K562 (cell line): Measurements from ENCODE around the gene GSC. TPM values are rescaled to one million over a fixed set of nuclear protein-coding genes. Genes with fewer than 3 reads are reported as not detected.

Experiments
- ATAC-seq: fragments of 200-7000 bp; cut with Tn5 transposase; 3 replicates; pipeline ENCODE4 v1.9.1; 2020; ENCODE audit warnings: moderate library complexity
- BruUV-seq: library from RNA; stranded (reverse); fragments of 400-500 nt; replicated peaks from 2 replicates; lab custom pipeline; 2021; lab: Mats Ljungman, UMichigan
- CTCF ChIA-PET: fragments of 300-600 bp; formaldehyde crosslinking; extraction: SDS; loops from one replicate; lab custom pipeline; 2021; ENCODE audit warnings: low intra/inter-chr PET ratio; lab: Yijun Ruan, JAX
- POLR2A ChIA-PET: fragments of 300-600, 350-650 bp; sonication (Branson Sonifier 250); formaldehyde crosslinking; extraction: SDS; loops from one replicate; lab custom pipeline; 2021; ENCODE audit warnings: antibody characterized with exemption, inconsistent platforms; lab: Yijun Ruan, JAX
- DNase-seq, 4 experiments: peaks; one replicate each; pipeline versions ENCODE4 v3.0.0 to v3.0.0-alpha.2; 2011 to 2018; ENCODE audit warnings: low spot score in 3 of 4, mixed read lengths in 3 of 4; ENCODE audit errors: extremely low read depth in 1 of 4
- FAIRE-seq: peaks from 2 replicates; lab custom pipeline; 2011; peaks lifted over from hg19 to GRCh38; lab: Jason Lieb, UNC
- H2AFZ ChIP-seq: 2 replicates; pipeline ENCODE4 v1.6.0; 2011; ENCODE audit warnings: low read depth, low read length, control low read depth, inconsistent platforms
- H3K27ac ChIP-seq: fragments of 200-600 bp; 3 replicates; pipeline ENCODE4 v1.8.0; 2011; ENCODE audit warnings: low read depth, mild to moderate bottlenecking, control low read depth, inconsistent platforms, low read length, moderate library complexity, mixed read lengths; ENCODE audit errors: extremely low read depth
- H3K27me3 ChIP-seq, 2 experiments: fragments of 300-600 bp in 1 of 2; 2 replicates in 1 of 2; 3 replicates in 1 of 2; pipeline versions ENCODE4 v1.6.0 to v1.8.0; 2011; ENCODE audit warnings: inconsistent platforms in 2 of 2, low read length in 2 of 2, mild to moderate bottlenecking in 1 of 2, mixed read lengths in 1 of 2, moderate library complexity in 1 of 2; ENCODE audit not compliant: control insufficient read depth in 2 of 2, insufficient read depth in 2 of 2
- H3K36me3 ChIP-seq: fragments of 300-600 bp; 3 replicates; pipeline ENCODE4 v1.8.0; 2011; ENCODE audit warnings: mild to moderate bottlenecking, low read length, inconsistent platforms; ENCODE audit not compliant: control insufficient read depth, insufficient read depth
- H3K4me1 ChIP-seq, 2 experiments: fragments of 200-600 bp in 1 of 2; replicated peaks in 1 of 2; 2 replicates in 1 of 2; 3 replicates in 1 of 2; pipeline versions ENCODE4 v1.5.1 to v1.8.0; 2011; ENCODE audit warnings: inconsistent platforms in 2 of 2, low read length in 2 of 2, mild to moderate bottlenecking in 1 of 2, mixed read lengths in 1 of 2, moderate library complexity in 1 of 2; ENCODE audit not compliant: control insufficient read depth in 2 of 2, insufficient read depth in 2 of 2
- H3K4me2 ChIP-seq: 2 replicates; pipeline ENCODE4 v1.6.1; 2011; ENCODE audit warnings: low read length, control low read depth, inconsistent platforms, mixed read lengths; ENCODE audit not compliant: insufficient read depth
- H3K4me3 ChIP-seq: fragments of 200-600 bp; sonication (generic), shearing (Covaris generic); 2 replicates; pipeline ENCODE4 v1.5.1; 2016; ENCODE audit warnings: control low read depth, inconsistent platforms
- H3K79me2 ChIP-seq: fragments of 200-600 bp; 3 replicates; pipeline ENCODE4 v1.8.0; 2011; ENCODE audit warnings: low read length, inconsistent platforms; ENCODE audit not compliant: control insufficient read depth, insufficient read depth
- H3K9ac ChIP-seq, 2 experiments: 2 replicates each; pipeline versions ENCODE4 v1.6.0 to v1.6.1; 2011; ENCODE audit warnings: low read depth in 2 of 2, low read length in 2 of 2, control low read depth in 1 of 2, inconsistent platforms in 1 of 2, mild to moderate bottlenecking in 1 of 2, mixed read lengths in 1 of 2; ENCODE audit not compliant: insufficient read depth in 1 of 2
- H3K9me1 ChIP-seq: one replicate; pipeline ENCODE4 v1.6.0; 2011; ENCODE audit warnings: inconsistent platforms, mild to moderate bottlenecking, low read length, moderate library complexity; ENCODE audit not compliant: control insufficient read depth, insufficient read depth
- H3K9me3 ChIP-seq: replicated peaks from 2 replicates; pipeline ENCODE4 v1.5.1; 2011; ENCODE audit warnings: low read depth, low read length, inconsistent platforms; ENCODE audit not compliant: control insufficient read depth, insufficient read depth
- H4K20me1 ChIP-seq: replicated peaks from 2 replicates; pipeline ENCODE4 v1.6.1; 2011; ENCODE audit warnings: low read length, inconsistent platforms, mixed read lengths; ENCODE audit not compliant: control insufficient read depth, insufficient read depth
- DACH1 ChIP-seq: fragments of 450-650 bp; IDR thresholded peaks from 2 replicates; pipeline ENCODE4 v1.6.1; 2018; ENCODE audit not compliant: partially characterized antibody
- FOS ChIP-seq: IDR thresholded peaks from 3 replicates; pipeline ENCODE4 v1.6.1; 2011; ENCODE audit not compliant: insufficient read length; ENCODE audit errors: extremely low read depth
- GABPB1 ChIP-seq: sonication (generic); formaldehyde crosslinking; IDR thresholded peaks from 2 replicates; pipeline ENCODE4 v1.8.0; 2022; ENCODE audit warnings: mild to moderate bottlenecking, missing genetic modification reagents
- PHB ChIP-seq: fragments of 250-450 bp; sonication (Bioruptor Pico); IDR thresholded peaks from 2 replicates; pipeline ENCODE4 v1.5.0; 2021
- ZNF583 ChIP-seq: fragments of 250-450 bp; sonication (Bioruptor Pico); IDR thresholded peaks from 2 replicates; pipeline ENCODE4 v1.4.0; 2020
- ZNF707 ChIP-seq: fragments of 250-450 bp; sonication (Bioruptor Pico); conservative IDR thresholded peaks from 2 replicates; pipeline ENCODE4 v1.8.0; 2022; ENCODE audit warnings: inconsistent platforms, mild to moderate bottlenecking, moderate library complexity
- WGBS: fragments of 100-300 bp; shearing (Covaris generic); methylation state at CpG from one replicate; pipeline ENCODE4 v1.1.6; 2016; ENCODE audit warnings: low coverage, mixed read lengths; ENCODE audit not compliant: insufficient coverage; ENCODE audit errors: missing lambda C conversion rate; 5-methylcytosine and 5-hydroxymethylcytosine counted together
- in situ Hi-C: fragments of 300-500 bp; cut with MboI; formaldehyde crosslinking; loops from 4 replicates; pipeline ENCODE4 v1.15.0; 2018; ENCODE audit warnings: inconsistent platforms, mixed read lengths
- intact Hi-C: fragments of 100-400 bp; cut with micrococcal nuclease; formaldehyde crosslinking; loops from 2 replicates; pipeline ENCODE4 v1.14.2; 2022
- polyA plus RNA-seq, 8 experiments: library from polyadenylated mRNA; depleted of rRNA in 4 of 8; stranded (reverse) in 5 of 8; unstranded in 3 of 8; fragments of >200 nt; fragmentation: Nextera tagmentation in 2 of 8; fragmentation: Illumina TruSeq in 1 of 8; extraction: Ambion mirVana in 2 of 8; extraction: Trizol in 1 of 8; gene quantifications; 2 replicates each; pipeline versions ENCODE4 v1.2.1 to v1.2.3, GENCODE V29; 2011 to 2014; ENCODE audit warnings: inconsistent platforms in 1 of 8, missing spikeins in 1 of 8
- total RNA-seq, 7 experiments: library from RNA; depleted of rRNA in 6 of 7; stranded (reverse); fragments of >200 nt in 6 of 7; fragmentation: Illumina TruSeq in 2 of 7; extraction: Trizol in 2 of 7; gene quantifications; 2 replicates each; pipeline versions ENCODE4 v1.2.1 to v1.2.3, GENCODE V29; 2011 to 2021; ENCODE audit warnings: low replicate concordance in 1 of 7
- TF ChIP-seq, protein P1 (sequence below): fragments of 450-650 bp; IDR thresholded peaks from 2 replicates; pipeline ENCODE4 v1.6.1; 2016; ENCODE audit warnings: mild to moderate bottlenecking, moderate library complexity
- TF ChIP-seq, protein P2 (sequence below), 3 experiments: fragments of 200-800 bp in 1 of 3; fragments of 250-450 bp in 1 of 3; fragments of 450-650 bp in 1 of 3; sonication (Bioruptor Pico) in 1 of 3; sonication (Bioruptor generic) in 1 of 3; formaldehyde crosslinking in 1 of 3; IDR thresholded peaks; 2 replicates each; pipeline versions ENCODE4 v1.6.1 to v1.8.0; 2016 to 2022; ENCODE audit warnings: mild to moderate bottlenecking in 2 of 3, missing genetic modification characterization in 2 of 3, missing compliant biosample characterization in 1 of 3, moderate library complexity in 1 of 3

The GSC gene
- total and polyA plus RNA-seq, 9 of the 15 experiments (the other 6 are each of a cell fraction or from before 2014, with no cell fraction given) = not detected

DNA sequence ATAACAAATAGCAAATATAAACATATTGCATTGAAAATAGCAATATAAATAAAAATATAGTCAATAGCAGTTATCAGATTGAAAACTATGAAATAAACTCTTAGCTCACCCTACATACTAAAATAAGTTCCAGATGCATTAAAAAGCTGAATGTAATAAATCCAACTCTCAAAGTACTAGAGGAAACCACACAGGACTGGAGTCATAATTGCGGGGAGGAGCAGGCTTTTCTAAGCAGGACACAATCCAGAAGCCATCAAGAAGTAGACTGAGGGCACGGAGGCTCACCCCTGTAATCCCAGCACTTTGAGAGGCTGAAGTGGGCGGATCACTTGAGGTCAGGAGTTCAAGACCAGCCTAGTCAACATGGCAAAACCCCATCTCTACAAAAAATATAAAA lies 22.2 kb downstream of the GSC start:
- POLR2A ChIA-PET = interaction anchor here (0.6 kb wide), 2 partner anchors 125 to 1006 kb away, joined by 3 read pairs; no protein-coding TSS in a partner anchor
- Histone ChIP-seq H3K9me1 (no peaks in the 10 kb centered on the region), H3K4me2 (no peak overlapping the region), H3K9ac (no peak overlapping the region), H3K9me3 (no peaks in the 10 kb centered on the region), H3K4me3 (no peak overlapping the region), H3K79me2 (no peaks in the 10 kb centered on the region), H4K20me1 (no peaks in the 10 kb centered on the region), H3K27ac (no peak overlapping the region), H3K4me1 (no peaks in the 10 kb centered on the region), H3K27me3 (no peaks in the 10 kb centered on the region; a peak in 1 of 5 replicates), H2AFZ (no peak overlapping the region), H3K36me3 (no peaks in the 10 kb centered on the region)
- intact Hi-C loops (loop anchor here (5.0 kb wide), 1 partner anchor 60 kb away; no protein-coding TSS in a partner anchor), in situ Hi-C loops (no loop called here)
- no peak for FAIRE-seq
- ATAC-seq = no peak
- DNase-seq = no peak
- CTCF ChIA-PET = no interaction called here
- BruUV-seq = no TSS peak
- 7% methylated on average over 3 of the region's 3 CpGs for WGBS
- TF ChIP-seq ZNF583 (CRISPR knock-in tag) = no peak
- no peak for TF ChIP-seq PHB (CRISPR knock-in tag)
- no peak for TF ChIP-seq DACH1
- no peak for TF ChIP-seq FOS
- TF ChIP-seq ZNF707 (CRISPR knock-in tag) = no peak
- TF ChIP-seq, protein P1, sequence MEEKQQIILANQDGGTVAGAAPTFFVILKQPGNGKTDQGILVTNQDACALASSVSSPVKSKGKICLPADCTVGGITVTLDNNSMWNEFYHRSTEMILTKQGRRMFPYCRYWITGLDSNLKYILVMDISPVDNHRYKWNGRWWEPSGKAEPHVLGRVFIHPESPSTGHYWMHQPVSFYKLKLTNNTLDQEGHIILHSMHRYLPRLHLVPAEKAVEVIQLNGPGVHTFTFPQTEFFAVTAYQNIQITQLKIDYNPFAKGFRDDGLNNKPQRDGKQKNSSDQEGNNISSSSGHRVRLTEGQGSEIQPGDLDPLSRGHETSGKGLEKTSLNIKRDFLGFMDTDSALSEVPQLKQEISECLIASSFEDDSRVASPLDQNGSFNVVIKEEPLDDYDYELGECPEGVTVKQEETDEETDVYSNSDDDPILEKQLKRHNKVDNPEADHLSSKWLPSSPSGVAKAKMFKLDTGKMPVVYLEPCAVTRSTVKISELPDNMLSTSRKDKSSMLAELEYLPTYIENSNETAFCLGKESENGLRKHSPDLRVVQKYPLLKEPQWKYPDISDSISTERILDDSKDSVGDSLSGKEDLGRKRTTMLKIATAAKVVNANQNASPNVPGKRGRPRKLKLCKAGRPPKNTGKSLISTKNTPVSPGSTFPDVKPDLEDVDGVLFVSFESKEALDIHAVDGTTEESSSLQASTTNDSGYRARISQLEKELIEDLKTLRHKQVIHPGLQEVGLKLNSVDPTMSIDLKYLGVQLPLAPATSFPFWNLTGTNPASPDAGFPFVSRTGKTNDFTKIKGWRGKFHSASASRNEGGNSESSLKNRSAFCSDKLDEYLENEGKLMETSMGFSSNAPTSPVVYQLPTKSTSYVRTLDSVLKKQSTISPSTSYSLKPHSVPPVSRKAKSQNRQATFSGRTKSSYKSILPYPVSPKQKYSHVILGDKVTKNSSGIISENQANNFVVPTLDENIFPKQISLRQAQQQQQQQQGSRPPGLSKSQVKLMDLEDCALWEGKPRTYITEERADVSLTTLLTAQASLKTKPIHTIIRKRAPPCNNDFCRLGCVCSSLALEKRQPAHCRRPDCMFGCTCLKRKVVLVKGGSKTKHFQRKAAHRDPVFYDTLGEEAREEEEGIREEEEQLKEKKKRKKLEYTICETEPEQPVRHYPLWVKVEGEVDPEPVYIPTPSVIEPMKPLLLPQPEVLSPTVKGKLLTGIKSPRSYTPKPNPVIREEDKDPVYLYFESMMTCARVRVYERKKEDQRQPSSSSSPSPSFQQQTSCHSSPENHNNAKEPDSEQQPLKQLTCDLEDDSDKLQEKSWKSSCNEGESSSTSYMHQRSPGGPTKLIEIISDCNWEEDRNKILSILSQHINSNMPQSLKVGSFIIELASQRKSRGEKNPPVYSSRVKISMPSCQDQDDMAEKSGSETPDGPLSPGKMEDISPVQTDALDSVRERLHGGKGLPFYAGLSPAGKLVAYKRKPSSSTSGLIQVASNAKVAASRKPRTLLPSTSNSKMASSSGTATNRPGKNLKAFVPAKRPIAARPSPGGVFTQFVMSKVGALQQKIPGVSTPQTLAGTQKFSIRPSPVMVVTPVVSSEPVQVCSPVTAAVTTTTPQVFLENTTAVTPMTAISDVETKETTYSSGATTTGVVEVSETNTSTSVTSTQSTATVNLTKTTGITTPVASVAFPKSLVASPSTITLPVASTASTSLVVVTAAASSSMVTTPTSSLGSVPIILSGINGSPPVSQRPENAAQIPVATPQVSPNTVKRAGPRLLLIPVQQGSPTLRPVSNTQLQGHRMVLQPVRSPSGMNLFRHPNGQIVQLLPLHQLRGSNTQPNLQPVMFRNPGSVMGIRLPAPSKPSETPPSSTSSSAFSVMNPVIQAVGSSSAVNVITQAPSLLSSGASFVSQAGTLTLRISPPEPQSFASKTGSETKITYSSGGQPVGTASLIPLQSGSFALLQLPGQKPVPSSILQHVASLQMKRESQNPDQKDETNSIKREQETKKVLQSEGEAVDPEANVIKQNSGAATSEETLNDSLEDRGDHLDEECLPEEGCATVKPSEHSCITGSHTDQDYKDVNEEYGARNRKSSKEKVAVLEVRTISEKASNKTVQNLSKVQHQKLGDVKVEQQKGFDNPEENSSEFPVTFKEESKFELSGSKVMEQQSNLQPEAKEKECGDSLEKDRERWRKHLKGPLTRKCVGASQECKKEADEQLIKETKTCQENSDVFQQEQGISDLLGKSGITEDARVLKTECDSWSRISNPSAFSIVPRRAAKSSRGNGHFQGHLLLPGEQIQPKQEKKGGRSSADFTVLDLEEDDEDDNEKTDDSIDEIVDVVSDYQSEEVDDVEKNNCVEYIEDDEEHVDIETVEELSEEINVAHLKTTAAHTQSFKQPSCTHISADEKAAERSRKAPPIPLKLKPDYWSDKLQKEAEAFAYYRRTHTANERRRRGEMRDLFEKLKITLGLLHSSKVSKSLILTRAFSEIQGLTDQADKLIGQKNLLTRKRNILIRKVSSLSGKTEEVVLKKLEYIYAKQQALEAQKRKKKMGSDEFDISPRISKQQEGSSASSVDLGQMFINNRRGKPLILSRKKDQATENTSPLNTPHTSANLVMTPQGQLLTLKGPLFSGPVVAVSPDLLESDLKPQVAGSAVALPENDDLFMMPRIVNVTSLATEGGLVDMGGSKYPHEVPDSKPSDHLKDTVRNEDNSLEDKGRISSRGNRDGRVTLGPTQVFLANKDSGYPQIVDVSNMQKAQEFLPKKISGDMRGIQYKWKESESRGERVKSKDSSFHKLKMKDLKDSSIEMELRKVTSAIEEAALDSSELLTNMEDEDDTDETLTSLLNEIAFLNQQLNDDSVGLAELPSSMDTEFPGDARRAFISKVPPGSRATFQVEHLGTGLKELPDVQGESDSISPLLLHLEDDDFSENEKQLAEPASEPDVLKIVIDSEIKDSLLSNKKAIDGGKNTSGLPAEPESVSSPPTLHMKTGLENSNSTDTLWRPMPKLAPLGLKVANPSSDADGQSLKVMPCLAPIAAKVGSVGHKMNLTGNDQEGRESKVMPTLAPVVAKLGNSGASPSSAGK = no peak
- TF ChIP-seq GABPB1 (CRISPR knock-in tag) = no peak
- TF ChIP-seq, protein P2, sequence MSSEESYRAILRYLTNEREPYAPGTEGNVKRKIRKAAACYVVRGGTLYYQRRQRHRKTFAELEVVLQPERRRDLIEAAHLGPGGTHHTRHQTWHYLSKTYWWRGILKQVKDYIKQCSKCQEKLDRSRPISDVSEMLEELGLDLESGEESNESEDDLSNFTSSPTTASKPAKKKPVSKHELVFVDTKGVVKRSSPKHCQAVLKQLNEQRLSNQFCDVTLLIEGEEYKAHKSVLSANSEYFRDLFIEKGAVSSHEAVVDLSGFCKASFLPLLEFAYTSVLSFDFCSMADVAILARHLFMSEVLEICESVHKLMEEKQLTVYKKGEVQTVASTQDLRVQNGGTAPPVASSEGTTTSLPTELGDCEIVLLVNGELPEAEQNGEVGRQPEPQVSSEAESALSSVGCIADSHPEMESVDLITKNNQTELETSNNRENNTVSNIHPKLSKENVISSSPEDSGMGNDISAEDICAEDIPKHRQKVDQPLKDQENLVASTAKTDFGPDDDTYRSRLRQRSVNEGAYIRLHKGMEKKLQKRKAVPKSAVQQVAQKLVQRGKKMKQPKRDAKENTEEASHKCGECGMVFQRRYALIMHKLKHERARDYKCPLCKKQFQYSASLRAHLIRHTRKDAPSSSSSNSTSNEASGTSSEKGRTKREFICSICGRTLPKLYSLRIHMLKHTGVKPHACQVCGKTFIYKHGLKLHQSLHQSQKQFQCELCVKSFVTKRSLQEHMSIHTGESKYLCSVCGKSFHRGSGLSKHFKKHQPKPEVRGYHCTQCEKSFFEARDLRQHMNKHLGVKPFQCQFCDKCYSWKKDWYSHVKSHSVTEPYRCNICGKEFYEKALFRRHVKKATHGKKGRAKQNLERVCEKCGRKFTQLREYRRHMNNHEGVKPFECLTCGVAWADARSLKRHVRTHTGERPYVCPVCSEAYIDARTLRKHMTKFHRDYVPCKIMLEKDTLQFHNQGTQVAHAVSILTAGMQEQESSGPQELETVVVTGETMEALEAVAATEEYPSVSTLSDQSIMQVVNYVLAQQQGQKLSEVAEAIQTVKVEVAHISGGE (CRISPR knock-in tag; IDR thresholded peaks at IDR 0.05) = no peak
